B cell (primary cell): ENCODE data around the gene CAVIN2. TPM values are rescaled to one million over a fixed set of nuclear protein-coding genes. Genes with fewer than 3 reads are reported as not detected.

Source experiments
- ATAC-seq: fragments of 200-7000 bp; cut with Tn5 transposase; one replicate; pipeline ENCODE4 v1.10.0; 2021; ENCODE audit warnings: low read depth, mild to moderate bottlenecking, moderate number of reproducible peaks, moderate library complexity
- CTCF ChIA-PET: fragments of 350-600 bp; sonication (Branson Sonifier 250); formaldehyde crosslinking; loops from one replicate; lab custom pipeline; 2021; ENCODE audit warnings: antibody characterized with exemption, inconsistent platforms; lab: Charles Lee
- POLR2A ChIA-PET: fragments of 350-600 bp; sonication (Branson Sonifier 250); formaldehyde crosslinking; loops from one replicate; lab custom pipeline; 2021; ENCODE audit warnings: antibody characterized with exemption; lab: Charles Lee
- DNase-seq: peaks from one replicate; pipeline ENCODE4 v3.0.0; 2013
- H2AFZ ChIP-seq: 2 replicates; pipeline ENCODE4 v1.6.1; 2012; ENCODE audit warnings: mild to moderate bottlenecking, low read depth, low read length; ENCODE audit not compliant: insufficient read depth, poor library complexity, severe bottlenecking
- H3K27ac ChIP-seq, 2 donors: 1 replicate in 1 of 2; 2 replicates in 1 of 2; pipeline ENCODE4 v1.5.1; 2012 to 2013; ENCODE audit warnings: low read length in 2 of 2, mild to moderate bottlenecking in 2 of 2, moderate library complexity in 1 of 2
- H3K27me3 ChIP-seq, 4 experiments: fragments of 200-600 bp in 1 of 4; sonication (generic) in 1 of 4; replicated peaks in 1 of 4; 1 replicate in 2 of 4; 2 replicates in 2 of 4; pipeline versions ENCODE4 v1.6.1 to v1.7.0; 2013 to 2016; ENCODE audit warnings: low read length in 3 of 4, mild to moderate bottlenecking in 2 of 4, mixed read lengths in 1 of 4, moderate library complexity in 1 of 4; ENCODE audit not compliant: insufficient read depth in 4 of 4, control insufficient read depth in 3 of 4; ENCODE audit errors: control extremely low read depth in 1 of 4
- H3K36me3 ChIP-seq, 2 experiments: replicated peaks in 1 of 2; 1 replicate in 1 of 2; 2 replicates in 1 of 2; pipeline versions ENCODE4 v1.6.1 to v1.7.1; 2013; ENCODE audit warnings: low read length in 1 of 2; ENCODE audit not compliant: insufficient read depth in 2 of 2, control insufficient read depth in 1 of 2; ENCODE audit errors: control extremely low read depth in 1 of 2, extremely low read depth in 1 of 2
- H3K4me1 ChIP-seq, 2 donors: fragments of 200-600 bp in 1 of 2; sonication (generic) in 1 of 2; 1 replicate in 1 of 2; 2 replicates in 1 of 2; pipeline versions ENCODE4 v1.5.1 to v1.6.1; 2013 to 2017; ENCODE audit warnings: low read length in 2 of 2; ENCODE audit not compliant: control insufficient read depth in 2 of 2, insufficient read depth in 2 of 2
- H3K4me2 ChIP-seq: replicated peaks from 2 replicates; pipeline ENCODE3; 2012; ENCODE audit warnings: mild to moderate bottlenecking, low read depth, low read length; ENCODE audit not compliant: poor library complexity, severe bottlenecking
- H3K4me3 ChIP-seq, 5 experiments: fragments of 200-600 bp in 1 of 5; sonication (generic) in 1 of 5; 1 replicate in 3 of 5; 2 replicates in 2 of 5; pipeline versions ENCODE4 v1.5.1 to v1.7.0; 2011 to 2016; ENCODE audit warnings: low read length in 4 of 5, mild to moderate bottlenecking in 4 of 5, low read depth in 2 of 5, control low read depth in 1 of 5, moderate library complexity in 1 of 5; ENCODE audit not compliant: insufficient read depth in 1 of 5; ENCODE audit errors: control extremely low read depth in 1 of 5, extremely low read depth in 1 of 5
- H3K79me2 ChIP-seq: fragments of 200-600 bp; sonication (generic); one replicate; pipeline ENCODE4 v1.6.0; 2016; ENCODE audit warnings: low read length; ENCODE audit not compliant: control insufficient read depth, insufficient read depth
- H3K9ac ChIP-seq: fragments of 200-600 bp; sonication (generic); 2 replicates; pipeline ENCODE4 v1.6.1; 2017; ENCODE audit warnings: mild to moderate bottlenecking, low read length, moderate library complexity
- H3K9me3 ChIP-seq, 3 donors: one replicate each; pipeline versions ENCODE4 v1.6.1 to v1.7.1; 2013; ENCODE audit warnings: low read length in 2 of 3; ENCODE audit not compliant: control insufficient read depth in 2 of 3, insufficient read depth in 1 of 3; ENCODE audit errors: control extremely low read depth in 1 of 3
- H4K20me1 ChIP-seq: 2 replicates; pipeline ENCODE4 v1.6.0; 2012; ENCODE audit warnings: mild to moderate bottlenecking, low read length; ENCODE audit not compliant: insufficient read depth, control insufficient read depth, poor library complexity, severe bottlenecking
- H3K27ac Mint-ChIP-seq: one replicate; pipeline ENCODE4 v1.8.0; 2021; ENCODE audit warnings: mixed read lengths
- H3K27me3 Mint-ChIP-seq: one replicate; pipeline ENCODE4 v1.8.0; 2021; ENCODE audit warnings: mixed read lengths
- H3K4me1 Mint-ChIP-seq: one replicate; pipeline ENCODE4 v1.8.0; 2021; ENCODE audit warnings: mixed read lengths
- H3K4me3 Mint-ChIP-seq: one replicate; pipeline ENCODE4 v1.8.0; 2021; ENCODE audit warnings: mixed read lengths
- H3K9me3 Mint-ChIP-seq: one replicate; pipeline ENCODE4 v1.8.0; 2022; ENCODE audit warnings: mixed read lengths; ENCODE audit not compliant: insufficient read depth
- EZH2 ChIP-seq: IDR thresholded peaks from 2 replicates; pipeline ENCODE4 v1.6.1; 2012; ENCODE audit warnings: borderline replicate concordance, low read depth, mild to moderate bottlenecking, moderate library complexity, low read length; ENCODE audit not compliant: insufficient read depth, poor library complexity, severe bottlenecking
- WGBS: methylation state at CpG from one replicate; pipeline ENCODE4 v1.1.5; 2013; ENCODE audit warnings: missing lambda C conversion rate; ENCODE audit not compliant: insufficient coverage; 5-methylcytosine and 5-hydroxymethylcytosine counted together
- intact Hi-C: fragments of 100-400 bp; cut with micrococcal nuclease; formaldehyde crosslinking; loops from one replicate; pipeline ENCODE4 v1.10.0; 2022
- polyA plus RNA-seq: library from polyadenylated mRNA; depleted of rRNA; stranded (reverse); fragments of >200 nt; gene quantifications from 2 replicates; pipeline ENCODE4 v1.2.3, GENCODE V29; 2012
- total RNA-seq, 2 donors: library from RNA; stranded (reverse); fragments of 120-200 nt in 1 of 2; gene quantifications; 1 replicate in 1 of 2; 2 replicates in 1 of 2; pipeline versions ENCODE4 v1.2.3 to v1.2.4, GENCODE V29; 2013 to 2022
- TF ChIP-seq, protein P1 (sequence below): fragments of 200-600 bp; IDR thresholded peaks from one replicate; pipeline ENCODE4 v1.8.0; 2022; ENCODE audit warnings: antibody characterized with exemption, mild to moderate bottlenecking

CAVIN2 gene
- total and polyA plus RNA-seq, 2 donors (not counting 1 experiment from before 2014, with no cell fraction given): 0.15 TPM; not detected in 1

DNA sequence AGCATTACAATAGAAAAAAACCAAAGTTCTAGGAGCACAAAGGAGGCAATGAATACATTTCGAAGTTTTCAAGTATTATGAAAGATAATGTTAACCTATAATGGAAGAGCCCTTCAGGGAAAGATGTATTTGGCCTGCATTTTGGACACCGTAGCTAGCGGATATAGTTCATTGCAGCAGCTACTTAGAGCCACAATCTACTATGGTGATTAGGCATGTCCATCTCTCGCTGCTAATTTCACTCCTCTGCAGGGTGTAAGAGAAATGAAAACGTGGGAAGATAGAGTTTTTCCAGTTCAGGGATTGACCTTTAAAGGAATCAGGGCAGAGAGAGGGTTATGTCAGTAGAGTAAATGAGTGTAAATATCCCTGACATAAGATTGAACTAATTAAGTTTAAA, 8.5 kb upstream of the CAVIN2 start:
- Histone ChIP-seq H3K4me1 (no peaks in the 10 kb centered on the region), H3K36me3 (no peaks in the 10 kb centered on the region), H4K20me1 (no peaks in the 10 kb centered on the region), H3K27ac (no peak overlapping the region), H3K4me3 (no peak overlapping the region), H3K9ac (no peak overlapping the region), H3K27me3 (no peaks in the 10 kb centered on the region), H3K9me3 (no peaks in the 10 kb centered on the region), H3K4me2 (no peak overlapping the region), H2AFZ (no peak overlapping the region), H3K79me2 (no peaks in the 10 kb centered on the region)
- WGBS: 96% methylated on average over 4 of the region's 5 CpGs
- CTCF ChIA-PET: no interaction called here
- intact Hi-C loops: no loop called here
- TF ChIP-seq EZH2: no peak
- TF ChIP-seq, protein P1, sequence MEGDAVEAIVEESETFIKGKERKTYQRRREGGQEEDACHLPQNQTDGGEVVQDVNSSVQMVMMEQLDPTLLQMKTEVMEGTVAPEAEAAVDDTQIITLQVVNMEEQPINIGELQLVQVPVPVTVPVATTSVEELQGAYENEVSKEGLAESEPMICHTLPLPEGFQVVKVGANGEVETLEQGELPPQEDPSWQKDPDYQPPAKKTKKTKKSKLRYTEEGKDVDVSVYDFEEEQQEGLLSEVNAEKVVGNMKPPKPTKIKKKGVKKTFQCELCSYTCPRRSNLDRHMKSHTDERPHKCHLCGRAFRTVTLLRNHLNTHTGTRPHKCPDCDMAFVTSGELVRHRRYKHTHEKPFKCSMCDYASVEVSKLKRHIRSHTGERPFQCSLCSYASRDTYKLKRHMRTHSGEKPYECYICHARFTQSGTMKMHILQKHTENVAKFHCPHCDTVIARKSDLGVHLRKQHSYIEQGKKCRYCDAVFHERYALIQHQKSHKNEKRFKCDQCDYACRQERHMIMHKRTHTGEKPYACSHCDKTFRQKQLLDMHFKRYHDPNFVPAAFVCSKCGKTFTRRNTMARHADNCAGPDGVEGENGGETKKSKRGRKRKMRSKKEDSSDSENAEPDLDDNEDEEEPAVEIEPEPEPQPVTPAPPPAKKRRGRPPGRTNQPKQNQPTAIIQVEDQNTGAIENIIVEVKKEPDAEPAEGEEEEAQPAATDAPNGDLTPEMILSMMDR: no peak
- peaks cover 4% of the 10 kb centered on the region for H3K27me3 Mint-ChIP-seq
- POLR2A ChIA-PET: no interaction called here
- no peaks in the 10 kb centered on the region for H3K9me3 Mint-ChIP-seq
- DNase-seq (no peak), ATAC-seq (no peak)
- no peaks in the 10 kb centered on the region for H3K4me1 Mint-ChIP-seq
- H3K4me3 Mint-ChIP-seq: no peak overlapping the region
- H3K27ac Mint-ChIP-seq: no peak overlapping the region

- H3K9me3 Mint-ChIP-seq: no peaks in the 10 kb centered on the region
- H3K4me3 Mint-ChIP-seq: no peak overlapping the region
- Histone ChIP-seq H3K27ac (no peak overlapping the region), H2AFZ (no peak overlapping the region), H3K4me1 (no peaks in the 10 kb centered on the region), H3K9ac (no peak overlapping the region), H3K4me2 (no peak overlapping the region), H3K79me2 (no peaks in the 10 kb centered on the region), H3K4me3 (no peak overlapping the region), H4K20me1 (no peaks in the 10 kb centered on the region), H3K9me3 (no peaks in the 10 kb centered on the region), H3K36me3 (no peaks in the 10 kb centered on the region), H3K27me3 (no peaks in the 10 kb centered on the region)
- H3K4me1 Mint-ChIP-seq: no peaks in the 10 kb centered on the region
- WGBS: no CpG with 5 or more reads among the region's 6 CpGs
- ChIA-PET CTCF (no interaction called here), POLR2A (no interaction called here)
- no peak for ATAC-seq
- H3K27me3 Mint-ChIP-seq: peaks cover 9% of the 10 kb centered on the region
- H3K27ac Mint-ChIP-seq: no peak overlapping the region
- no peak for TF ChIP-seq EZH2
- TF ChIP-seq, protein P1: no peak
- DNase-seq: no peak
- intact Hi-C loops: no loop called here
These were observed 7.8 kb upstream of the CAVIN2 start for GRCh38 chr2:191854382-191855372.
